DMS 273 (cell line): ENCODE data around the gene LEFTY1.
"Not testable (repeated sequence)": the region's sequence is repeated elsewhere in the genome, so short reads cannot be mapped to it uniquely, and the experiment has no call there.

Experiments used
- DNase-seq: peaks from one replicate; lab custom pipeline; 2025; ENCODE audit not compliant: unreplicated experiment; lab: John Stamatoyannopoulos, UW

The LEFTY1 gene

GRCh38 chr1:225888898-225889601, at the start of gene LEFTY1:
Gene LEFTY1 (minus strand): TSS chr1:225889146. CDS start chr1:225889066, 80 bp downstream.
- DNase-seq: no peak

GRCh38 chr1:225937048-225937968, 48.4 kb upstream of the LEFTY1 start:
- DNase-seq: no peak

DNA sequence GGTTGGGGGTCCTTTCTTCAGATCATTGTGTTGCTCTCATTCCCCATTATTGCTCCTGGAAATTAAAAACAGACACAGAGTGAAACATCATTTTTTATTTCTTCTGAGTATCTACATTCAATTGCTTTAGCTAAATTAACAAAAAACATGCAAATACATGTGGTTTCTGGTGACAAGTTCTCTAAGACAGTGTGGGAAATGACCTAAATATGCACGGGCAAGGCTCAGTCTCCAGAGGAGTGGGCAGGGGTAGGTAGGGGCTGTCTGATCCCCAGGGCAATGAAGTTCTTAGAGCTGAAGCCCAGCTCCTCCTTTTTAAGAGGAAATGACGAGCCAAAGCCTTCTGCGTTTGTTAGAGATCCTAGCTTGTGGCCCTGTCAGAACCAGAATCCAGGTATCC, 47.6 kb upstream of the LEFTY1 start:
- DNase-seq: no peak

DNA sequence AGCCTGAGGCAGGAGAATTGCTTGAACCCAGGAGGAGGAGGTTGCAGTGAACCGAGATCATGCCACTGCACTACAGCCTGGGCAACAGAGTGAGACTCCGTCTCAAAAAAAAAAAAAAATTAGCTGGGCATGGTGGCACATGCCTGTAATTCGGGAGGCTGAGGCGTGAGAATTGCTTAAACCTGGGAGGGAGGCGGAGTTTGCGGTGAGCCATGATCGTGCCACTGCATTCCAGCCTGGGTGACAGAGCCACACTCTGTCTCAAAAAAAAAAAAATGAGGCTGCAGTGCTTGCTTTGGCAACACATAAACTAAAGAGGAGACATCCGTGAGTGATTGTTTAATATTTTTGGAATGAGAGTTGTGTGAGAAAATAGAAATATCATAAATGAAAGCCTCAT, 47.1 kb upstream of the LEFTY1 start:
- DNase-seq: not testable (repeated sequence)

GRCh38 chr1:225934711-225935110, 45.8 kb upstream of the LEFTY1 start:
- no peak for DNase-seq

DNA sequence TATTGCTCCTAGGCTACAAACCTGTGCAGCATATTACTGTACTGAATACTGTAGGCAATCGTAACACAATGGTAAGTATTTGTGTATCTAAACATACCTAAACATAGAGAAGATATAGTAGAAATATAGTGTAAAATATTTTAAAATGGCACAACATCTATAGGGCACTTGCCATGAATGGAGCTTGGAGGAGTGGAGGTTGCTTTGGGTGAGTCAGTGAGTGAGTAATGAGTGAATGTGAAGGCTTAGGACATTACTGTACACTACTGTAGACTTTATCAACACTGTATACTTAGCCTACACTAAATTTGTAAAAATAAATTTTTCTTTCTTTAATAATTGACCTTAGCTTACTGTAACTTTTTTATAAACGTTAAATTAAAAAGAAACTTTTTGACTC, 44.1 kb upstream of the LEFTY1 start:
- no peak for DNase-seq

DNA sequence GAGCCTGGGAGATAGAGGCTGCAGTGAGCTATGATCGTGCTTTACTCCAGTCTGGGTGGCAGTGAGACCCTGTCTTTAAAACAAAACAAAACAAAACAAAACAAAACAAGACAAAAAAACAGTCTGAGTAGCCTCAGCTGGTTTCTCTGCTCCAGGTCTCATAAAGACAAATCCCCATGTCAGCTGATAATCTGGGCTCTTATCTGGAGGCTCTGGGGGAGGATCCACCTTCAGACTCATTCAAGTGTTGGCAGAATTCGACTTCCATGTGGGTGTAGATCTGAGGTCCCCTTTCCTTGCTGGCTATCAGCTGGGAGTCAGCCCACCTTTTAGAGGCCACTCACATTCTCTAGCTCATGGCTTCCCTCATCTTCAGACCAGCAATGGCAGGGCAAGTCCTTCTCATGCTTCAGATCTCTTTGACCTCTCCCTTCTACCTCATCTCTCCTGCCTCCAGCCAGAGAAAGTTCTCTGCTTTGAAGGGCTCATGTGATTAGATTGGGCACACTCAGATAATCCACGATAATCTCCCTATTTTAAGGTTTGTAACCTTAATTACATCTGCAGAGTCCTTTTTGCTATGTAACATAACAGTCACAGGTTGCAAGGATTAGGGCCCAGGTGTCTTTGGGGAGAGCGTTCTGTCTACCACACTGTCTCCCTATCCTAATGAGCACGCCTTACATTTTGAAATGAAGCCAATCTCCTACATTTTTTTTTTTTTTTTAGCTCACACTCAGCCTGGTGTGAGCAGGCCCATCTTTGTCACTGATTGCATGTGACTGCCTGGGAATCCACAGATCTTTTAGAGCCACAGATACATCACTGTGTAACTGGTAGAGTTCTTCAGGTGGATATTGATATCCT, 42.6 kb upstream of the LEFTY1 start:
- DNase-seq: no peak

GRCh38 chr1:225930566-225930965, 41.6 kb upstream of the LEFTY1 start:
- DNase-seq: no peak

DNA sequence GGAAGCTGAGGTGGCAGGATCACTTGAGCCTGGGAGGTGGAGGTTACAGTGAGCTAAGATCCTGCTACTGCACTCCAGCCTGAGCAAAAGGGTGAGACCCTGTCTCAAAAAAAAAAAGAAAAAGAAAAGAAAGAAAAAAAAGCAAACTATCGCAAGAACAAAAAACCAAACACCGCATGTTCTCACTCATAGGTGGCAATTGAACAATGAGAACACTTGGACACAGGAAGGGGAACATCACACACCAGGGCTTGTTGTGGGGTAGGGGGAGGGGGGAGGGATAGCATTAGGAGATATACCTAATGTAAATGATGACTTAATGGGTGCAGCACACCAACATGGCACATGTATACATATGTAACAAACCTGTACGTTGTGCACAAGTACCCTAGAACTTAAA, 40.5 kb upstream of the LEFTY1 start:
- not testable (repeated sequence) for DNase-seq

DNA sequence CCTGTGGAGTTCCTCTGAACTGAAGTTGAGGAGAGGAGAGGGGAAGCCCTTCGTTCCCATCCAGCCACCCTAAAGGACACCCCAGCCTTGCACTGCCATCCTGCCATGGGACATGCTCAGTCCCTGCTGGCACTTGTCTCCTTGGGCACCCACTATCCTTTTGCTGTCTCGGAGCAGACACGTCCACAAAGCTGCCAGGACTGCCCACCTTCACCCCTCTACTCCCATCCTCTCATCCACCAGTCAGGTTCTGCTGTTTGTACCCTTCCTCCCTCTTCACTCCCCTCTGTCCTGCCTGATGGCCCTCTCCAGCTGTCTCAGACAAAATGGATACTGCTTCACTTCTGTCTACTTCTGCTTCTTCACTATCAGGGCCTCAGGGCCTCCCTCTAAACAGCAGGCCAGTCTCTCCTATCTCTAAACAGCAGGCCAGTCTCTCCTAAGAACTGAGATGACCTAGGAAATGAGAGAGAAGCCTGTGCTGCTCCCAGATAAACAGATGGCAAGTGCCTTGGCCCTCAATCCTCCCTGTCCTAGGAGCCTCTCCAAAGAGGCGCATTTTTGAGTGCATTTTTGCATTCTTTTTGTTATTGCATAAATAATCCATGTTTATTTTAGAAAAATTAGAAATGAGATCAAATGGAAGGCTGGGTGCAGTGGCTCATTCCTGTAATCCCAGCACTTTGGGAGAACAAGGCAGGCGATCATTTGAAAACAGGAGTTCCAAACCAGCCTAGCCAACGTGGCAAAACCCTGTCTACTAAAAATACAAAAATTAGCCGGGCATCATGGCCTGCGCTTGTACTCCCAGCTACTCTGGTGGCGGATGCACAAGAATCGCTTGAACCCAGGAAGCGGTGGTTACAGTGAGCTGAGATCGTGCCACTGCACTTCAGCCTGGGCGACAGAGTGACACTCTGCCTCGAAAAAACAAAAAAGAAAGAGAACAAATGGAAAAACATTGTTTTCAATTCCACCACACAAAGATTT, 39.5 kb upstream of the LEFTY1 start:
- peak; percentile 63 for DNase-seq

DNA sequence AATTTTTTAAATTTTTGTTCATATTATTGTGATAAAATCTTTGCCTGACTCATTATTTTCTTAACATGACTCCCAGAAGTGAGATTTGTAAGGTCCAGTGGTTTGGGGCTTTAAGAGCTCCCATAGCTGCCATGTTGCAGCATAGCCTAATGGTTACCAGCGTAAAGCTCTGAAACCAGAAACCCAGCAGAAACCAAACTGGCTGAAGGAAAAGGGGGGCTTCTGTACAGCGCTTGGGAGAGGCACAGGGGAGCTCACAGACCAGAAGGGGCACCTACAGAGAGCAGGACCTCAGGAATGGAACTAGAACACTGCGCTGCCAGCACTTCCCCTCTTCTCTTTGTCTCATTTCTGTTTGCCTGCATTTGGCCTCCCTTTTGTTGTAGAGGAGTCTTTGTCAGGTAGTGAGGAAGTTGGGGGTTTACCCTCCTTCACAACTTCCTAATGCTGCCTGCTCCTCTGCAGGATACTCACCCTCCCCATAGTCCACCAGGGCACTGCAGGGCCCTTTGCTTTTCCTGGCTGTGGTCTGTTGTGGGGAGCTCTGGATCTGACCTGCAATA, 37.7 kb upstream of the LEFTY1 start:
- DNase-seq: no peak

- peak; percentile 99 for DNase-seq
Measured at GRCh38 chr1:225923692-225924555, 35.0 kb upstream of the LEFTY1 start, which contains the start of gene PYCR2. Gene PYCR2 (minus strand): TSS chr1:225924250. CDS start chr1:225924110, 140 bp downstream.

DNA sequence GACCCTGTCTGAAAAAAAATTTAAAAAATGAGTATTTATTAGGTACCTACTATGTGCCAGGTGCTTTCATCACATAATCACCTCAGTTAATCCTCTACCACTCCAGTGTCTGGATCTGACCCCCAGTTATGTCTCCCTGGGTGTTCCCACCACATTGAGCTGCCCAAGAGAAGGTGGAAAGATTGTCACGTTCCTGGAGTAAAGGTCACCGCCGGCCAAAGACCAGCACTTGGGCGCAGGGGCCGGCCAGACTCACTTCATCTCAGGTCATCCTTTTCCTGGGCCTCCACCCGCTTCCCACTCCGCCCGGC, 34.4 kb upstream of the LEFTY1 start:
- DNase-seq: no peak

DNA sequence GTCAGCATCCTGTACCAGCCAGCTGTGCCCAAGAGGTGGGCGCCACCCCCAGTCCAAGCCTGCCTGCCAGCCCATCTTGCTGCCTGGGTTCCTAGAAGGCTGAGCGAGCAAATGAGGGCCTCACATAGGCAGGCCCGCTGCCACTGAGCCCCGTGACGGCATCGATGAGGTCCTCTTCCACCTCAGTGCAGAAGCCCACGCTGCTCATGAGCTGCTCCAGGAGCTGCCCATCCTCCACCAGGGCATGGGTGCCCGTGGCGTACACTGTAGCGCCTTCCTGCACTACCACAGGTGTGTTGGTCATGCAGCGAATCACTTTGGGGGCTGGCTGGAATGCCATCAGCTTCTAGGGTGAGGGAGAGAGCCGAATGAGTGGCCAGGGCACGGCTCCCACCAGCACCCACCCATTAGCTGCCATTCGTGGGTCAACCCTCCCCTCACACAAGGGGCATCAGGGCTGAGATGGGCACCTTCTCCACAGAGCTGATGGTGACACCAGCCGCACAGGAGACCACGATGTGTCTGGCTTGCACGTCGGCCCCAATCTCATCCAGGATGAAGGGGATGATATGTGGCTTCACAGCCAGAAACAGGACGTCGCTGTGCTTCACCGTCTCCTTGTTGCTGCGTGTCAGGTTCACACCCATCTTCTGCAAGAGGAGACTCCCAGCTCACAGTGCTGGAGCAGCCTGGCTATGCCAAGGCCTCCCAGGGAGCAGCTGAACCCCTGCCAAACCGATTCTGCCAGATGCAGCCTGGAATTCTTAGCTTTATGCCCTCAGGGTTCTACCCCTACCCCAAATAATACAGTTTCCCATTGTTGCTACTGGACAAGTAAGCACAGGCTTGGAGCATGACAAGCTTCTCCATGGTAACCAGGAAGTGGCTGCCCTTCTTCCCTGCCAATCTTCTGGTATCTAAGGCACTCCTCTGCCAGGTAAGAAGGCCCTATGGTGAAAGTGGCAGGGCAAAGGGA, 33.1 kb upstream of the LEFTY1 start:
- DNase-seq: peak; percentile 35

DNA sequence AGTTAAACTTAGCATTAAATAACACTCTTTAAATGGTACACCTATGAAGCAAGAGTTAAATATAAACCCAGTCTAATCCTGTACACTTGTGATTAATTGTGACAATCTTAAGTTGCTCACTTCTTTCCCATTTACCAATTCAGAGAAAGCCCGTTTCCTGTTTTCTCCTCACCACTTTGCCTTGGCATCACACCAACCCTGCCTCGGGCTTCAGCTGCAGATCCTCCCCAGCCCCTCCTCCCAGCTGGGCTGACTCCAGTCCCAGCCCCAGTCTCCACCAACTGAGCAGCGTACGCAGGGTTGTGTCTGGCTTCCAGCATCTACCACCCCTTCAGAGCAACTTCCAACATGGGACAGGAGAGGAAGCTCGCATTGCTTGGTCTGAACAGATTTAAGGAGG, 31.0 kb upstream of the LEFTY1 start:
- peak; percentile 33 for DNase-seq

DNA sequence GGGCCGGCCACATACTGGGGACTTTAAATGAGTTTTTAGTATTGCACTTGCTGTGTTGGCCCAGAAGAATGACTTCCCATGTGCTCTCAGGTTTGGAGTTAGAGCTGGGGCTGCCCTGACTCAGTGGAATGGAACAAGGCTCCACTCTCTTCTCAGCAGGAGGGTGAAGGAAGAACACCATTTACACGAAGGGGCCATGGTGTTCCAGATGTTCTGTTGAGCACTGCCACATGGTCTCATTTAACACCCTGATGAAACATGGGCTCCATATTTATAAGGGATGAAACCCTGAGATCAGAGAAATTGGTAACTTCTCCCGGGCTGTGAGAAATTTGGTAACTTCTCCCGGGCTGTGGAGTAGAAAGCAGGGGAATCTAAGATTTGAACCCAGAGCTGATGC, 29.3 kb upstream of the LEFTY1 start:
- no peak for DNase-seq

GRCh38 chr1:225917536-225917935, 28.6 kb upstream of the LEFTY1 start:
- DNase-seq: no peak

- peak; percentile 22 for DNase-seq
Measured at GRCh38 chr1:225917101-225917500, 28.2 kb upstream of the LEFTY1 start.
